ENCODE results near the gene WNT8B.

The WNT8B gene

GRCh38 chr10:100507357-100507732 is 44.5 kb downstream of the WNT8B start:
- no peaks in the 10 kb centered on the region for H3K4me1 ChIP-seq (ENCODE audit: insufficient read depth, low read length)
- H3K9ac ChIP-seq (ENCODE audit: low read depth, low read length) = no peak overlapping the region
- H3K9me3 ChIP-seq (ENCODE audit: insufficient read depth, low read depth, low read length) = no peaks in the 10 kb centered on the region
- no peak overlapping the region for H3K4me3 ChIP-seq (ENCODE audit: low read length)
- H3K27me3 ChIP-seq (ENCODE audit: insufficient read depth, low read length) = peaks cover 11% of the 10 kb centered on the region; the same call in 1 of the 2 replicates
- H3K27ac ChIP-seq (ENCODE audit: low read length) = no peak overlapping the region
- H3K36me3 ChIP-seq (ENCODE audit: insufficient read depth, low read depth, low read length) = no peaks in the 10 kb centered on the region

GRCh38 chr10:100508266-100508665 is 45.5 kb downstream of the WNT8B start:
- Histone ChIP-seq H3K9me3 (ENCODE audit: insufficient read depth, low read depth, low read length) (no peaks in the 10 kb centered on the region), H3K36me3 (ENCODE audit: insufficient read depth, low read depth, low read length) (no peaks in the 10 kb centered on the region), H3K4me1 (ENCODE audit: insufficient read depth, low read length) (no peaks in the 10 kb centered on the region), H3K27me3 (ENCODE audit: insufficient read depth, low read length) (peaks cover 11% of the 10 kb centered on the region; the same call in 1 of the 2 replicates), H3K27ac (ENCODE audit: low read length) (no peak overlapping the region), H3K4me3 (ENCODE audit: low read length) (no peak overlapping the region), H3K9ac (ENCODE audit: low read depth, low read length) (no peak overlapping the region)

- H3K4me1 ChIP-seq (ENCODE audit: insufficient read depth, low read length) = no peaks in the 10 kb centered on the region
- H3K9ac ChIP-seq (ENCODE audit: low read depth, low read length) = no peak overlapping the region
- no peaks in the 10 kb centered on the region for H3K36me3 ChIP-seq (ENCODE audit: insufficient read depth, low read depth, low read length)
- no peak overlapping the region for H3K27ac ChIP-seq (ENCODE audit: low read length)
- H3K4me3 ChIP-seq (ENCODE audit: low read length) = no peak overlapping the region
- H3K9me3 ChIP-seq (ENCODE audit: insufficient read depth, low read depth, low read length) = no peaks in the 10 kb centered on the region
- H3K27me3 ChIP-seq (ENCODE audit: insufficient read depth, low read length) = peaks cover 11% of the 10 kb centered on the region; the same call in 1 of the 2 replicates
Measured at GRCh38 chr10:100508691-100509150, 45.9 kb downstream of the WNT8B start.

GRCh38 chr10:100509241-100509840 is 46.5 kb downstream of the WNT8B start:
- Histone ChIP-seq H3K4me1 (ENCODE audit: insufficient read depth, low read length) (no peaks in the 10 kb centered on the region), H3K9me3 (ENCODE audit: insufficient read depth, low read depth, low read length) (no peaks in the 10 kb centered on the region), H3K36me3 (ENCODE audit: insufficient read depth, low read depth, low read length) (no peaks in the 10 kb centered on the region), H3K9ac (ENCODE audit: low read depth, low read length) (no peak overlapping the region), H3K27ac (ENCODE audit: low read length) (no peak overlapping the region), H3K4me3 (ENCODE audit: low read length) (no peak overlapping the region), H3K27me3 (ENCODE audit: insufficient read depth, low read length) (peaks cover 11% of the 10 kb centered on the region; the same call in 1 of the 2 replicates)

- Histone ChIP-seq H3K9ac (ENCODE audit: low read depth, low read length) (no peak overlapping the region), H3K9me3 (ENCODE audit: insufficient read depth, low read depth, low read length) (no peaks in the 10 kb centered on the region), H3K4me3 (ENCODE audit: low read length) (no peak overlapping the region), H3K4me1 (ENCODE audit: insufficient read depth, low read length) (no peaks in the 10 kb centered on the region), H3K36me3 (ENCODE audit: insufficient read depth, low read depth, low read length) (no peaks in the 10 kb centered on the region), H3K27ac (ENCODE audit: low read length) (no peak overlapping the region), H3K27me3 (ENCODE audit: insufficient read depth, low read length) (peaks cover 11% of the 10 kb centered on the region; the same call in 1 of the 2 replicates)
Measured at GRCh38 chr10:100510533-100511308, 47.9 kb downstream of the WNT8B start.

GRCh38 chr10:100515612-100516011 is 52.8 kb downstream of the WNT8B start:
- H3K9me3 ChIP-seq (ENCODE audit: insufficient read depth, low read depth, low read length) = no peaks in the 10 kb centered on the region
- no peaks in the 10 kb centered on the region for H3K36me3 ChIP-seq (ENCODE audit: insufficient read depth, low read depth, low read length)
- H3K27me3 ChIP-seq (ENCODE audit: insufficient read depth, low read length) = peaks cover 30% of the 10 kb centered on the region
- no peak overlapping the region for H3K9ac ChIP-seq (ENCODE audit: low read depth, low read length)
- H3K4me1 ChIP-seq (ENCODE audit: insufficient read depth, low read length) = no peaks in the 10 kb centered on the region
- H3K4me3 ChIP-seq (ENCODE audit: low read length) = no peak overlapping the region
- H3K27ac ChIP-seq (ENCODE audit: low read length) = no peak overlapping the region

- no peak overlapping the region for H3K27ac ChIP-seq (ENCODE audit: low read length)
- peaks cover 39% of the 10 kb centered on the region for H3K27me3 ChIP-seq (ENCODE audit: insufficient read depth, low read length)
- no peaks in the 10 kb centered on the region for H3K9me3 ChIP-seq (ENCODE audit: insufficient read depth, low read depth, low read length)
- H3K4me3 ChIP-seq (ENCODE audit: low read length) = no peak overlapping the region
- no peak overlapping the region for H3K9ac ChIP-seq (ENCODE audit: low read depth, low read length)
- no peaks in the 10 kb centered on the region for H3K4me1 ChIP-seq (ENCODE audit: insufficient read depth, low read length)
- H3K36me3 ChIP-seq (ENCODE audit: insufficient read depth, low read depth, low read length) = no peaks in the 10 kb centered on the region
Measured at GRCh38 chr10:100516847-100517246, 54.0 kb downstream of the WNT8B start.

- H3K36me3 ChIP-seq (ENCODE audit: insufficient read depth, low read depth, low read length) = peaks cover 12% of the 10 kb centered on the region; the same call in 1 of the 2 replicates
- H3K4me3 ChIP-seq (ENCODE audit: low read length) = peak overlapping the region; percentile 58
- no peaks in the 10 kb centered on the region for H3K9me3 ChIP-seq (ENCODE audit: insufficient read depth, low read depth, low read length)
- H3K27me3 ChIP-seq (ENCODE audit: insufficient read depth, low read length) = peaks cover 42% of the 10 kb centered on the region
- no peaks in the 10 kb centered on the region for H3K4me1 ChIP-seq (ENCODE audit: insufficient read depth, low read length)
- H3K9ac ChIP-seq (ENCODE audit: low read depth, low read length) = no peak overlapping the region
- no peak overlapping the region for H3K27ac ChIP-seq (ENCODE audit: low read length)
Measured at GRCh38 chr10:100518761-100519241, 56.0 kb downstream of the WNT8B start.

GRCh38 chr10:100519311-100520051 is 56.7 kb downstream of the WNT8B start, which contains the start of gene SEC31B:
SEC31B (minus strand) TSS chr10:100519861; CDS start chr10:100516952, 2,909 bp downstream.
- Histone ChIP-seq H3K4me3 (ENCODE audit: low read length) (peak within 1 kb of the TSS; percentile 58), H3K9ac (ENCODE audit: low read depth, low read length) (peak within 1 kb of the TSS; percentile 37; the same call in 1 of the 2 replicates), H3K27ac (ENCODE audit: low read length) (no peak within 1 kb of the TSS), H3K9me3 (ENCODE audit: insufficient read depth, low read depth, low read length) (no peaks in the 10 kb centered on the region), H3K27me3 (ENCODE audit: insufficient read depth, low read length) (peaks cover 42% of the 10 kb centered on the region), H3K4me1 (ENCODE audit: insufficient read depth, low read length) (no peaks in the 10 kb centered on the region), H3K36me3 (ENCODE audit: insufficient read depth, low read depth, low read length) (peaks cover 19% of the 10 kb centered on the region)

GRCh38 chr10:100520811-100521210 is 58.0 kb downstream of the WNT8B start:
- Histone ChIP-seq H3K27me3 (ENCODE audit: insufficient read depth, low read length) (peaks cover 42% of the 10 kb centered on the region), H3K36me3 (ENCODE audit: insufficient read depth, low read depth, low read length) (peaks cover 32% of the 10 kb centered on the region), H3K27ac (ENCODE audit: low read length) (no peak overlapping the region), H3K9ac (ENCODE audit: low read depth, low read length) (no peak overlapping the region), H3K9me3 (ENCODE audit: insufficient read depth, low read depth, low read length) (no peaks in the 10 kb centered on the region), H3K4me1 (ENCODE audit: insufficient read depth, low read length) (no peaks in the 10 kb centered on the region), H3K4me3 (ENCODE audit: low read length) (no peak overlapping the region)

GRCh38 chr10:100522107-100522801 is 59.4 kb downstream of the WNT8B start:
- Histone ChIP-seq H3K9ac (ENCODE audit: low read depth, low read length) (no peak overlapping the region), H3K9me3 (ENCODE audit: insufficient read depth, low read depth, low read length) (no peaks in the 10 kb centered on the region), H3K36me3 (ENCODE audit: insufficient read depth, low read depth, low read length) (peaks cover 47% of the 10 kb centered on the region), H3K4me3 (ENCODE audit: low read length) (no peak overlapping the region), H3K27me3 (ENCODE audit: insufficient read depth, low read length) (peaks cover 42% of the 10 kb centered on the region), H3K4me1 (ENCODE audit: insufficient read depth, low read length) (no peaks in the 10 kb centered on the region), H3K27ac (ENCODE audit: low read length) (no peak overlapping the region)
